HG02642 (cell line): ENCODE measurements around the gene GPR45.
A peak's percentile ranks its signal among the peaks of the same experiment; 100 is the strongest.
"Not testable (repeated sequence)": the region's sequence is repeated elsewhere in the genome, so short reads cannot be mapped to it uniquely, and the experiment has no call there.

Experiments
- ATAC-seq: cut with Tn5 transposase; IDR thresholded peaks from one replicate; pipeline ENCODE4 v1.9.1; 2021; ENCODE audit warnings: mild to moderate bottlenecking; ENCODE audit not compliant: unreplicated experiment, poor library complexity

GPR45 gene

GRCh38 chr2:105241443-105241842 lies at the start of gene GPR45:
Gene GPR45, plus strand, starts transcription at chr2:105241743. Its CDS starts 116 bp downstream, at chr2:105241859.
- no peak for ATAC-seq

DNA sequence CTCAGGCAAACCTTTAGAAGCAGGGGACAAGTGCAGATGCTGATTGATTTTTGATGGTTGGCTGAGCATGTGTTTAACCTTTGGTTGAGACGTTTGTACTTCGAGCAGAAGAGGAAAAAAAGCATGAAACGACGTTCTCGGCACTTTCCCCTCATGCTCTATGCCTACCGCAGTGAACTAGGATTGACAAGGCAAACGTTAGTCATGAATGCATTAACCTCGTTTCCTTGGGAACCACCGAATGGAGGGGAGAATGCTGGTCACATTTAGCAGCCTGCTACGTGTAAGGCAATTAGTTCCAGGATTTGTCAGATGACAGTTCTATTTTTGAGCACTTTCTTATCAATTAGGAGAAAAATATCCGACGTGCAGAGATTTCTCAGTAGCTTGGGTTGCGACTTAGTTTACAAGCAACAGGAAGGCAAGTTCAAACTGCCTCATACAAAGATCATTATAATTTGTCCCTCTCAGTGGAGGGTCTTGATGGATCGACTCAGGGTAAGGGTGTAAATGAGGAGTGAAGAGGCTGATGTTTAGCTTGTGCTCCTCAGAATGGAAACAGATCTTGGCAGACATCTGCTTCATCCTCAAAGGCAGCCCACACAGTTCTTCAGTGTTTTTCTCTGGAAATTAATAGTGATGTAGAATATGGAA lies 47.4 kb upstream of the GPR45 start:
- ATAC-seq: no peak

DNA sequence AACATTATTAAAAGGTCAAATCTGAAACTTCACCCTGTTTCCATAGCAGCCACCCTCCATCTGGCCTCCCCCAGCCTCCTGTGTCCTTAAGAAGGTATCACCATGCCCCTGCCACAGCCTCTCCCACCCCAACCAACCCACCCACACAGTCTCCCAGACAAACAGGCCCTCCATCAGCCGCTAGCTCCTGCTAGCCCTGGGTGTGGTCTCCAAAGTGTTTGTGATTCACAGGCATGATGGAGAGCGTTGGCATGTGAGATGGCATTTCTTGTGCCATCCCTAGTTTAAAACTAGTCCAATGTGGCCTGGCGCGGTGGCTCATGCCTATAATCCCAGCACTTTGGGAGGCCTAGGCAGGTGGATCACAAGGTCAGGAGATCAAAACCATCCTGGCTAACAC lies 44.9 kb upstream of the GPR45 start:
- no peak for ATAC-seq

DNA sequence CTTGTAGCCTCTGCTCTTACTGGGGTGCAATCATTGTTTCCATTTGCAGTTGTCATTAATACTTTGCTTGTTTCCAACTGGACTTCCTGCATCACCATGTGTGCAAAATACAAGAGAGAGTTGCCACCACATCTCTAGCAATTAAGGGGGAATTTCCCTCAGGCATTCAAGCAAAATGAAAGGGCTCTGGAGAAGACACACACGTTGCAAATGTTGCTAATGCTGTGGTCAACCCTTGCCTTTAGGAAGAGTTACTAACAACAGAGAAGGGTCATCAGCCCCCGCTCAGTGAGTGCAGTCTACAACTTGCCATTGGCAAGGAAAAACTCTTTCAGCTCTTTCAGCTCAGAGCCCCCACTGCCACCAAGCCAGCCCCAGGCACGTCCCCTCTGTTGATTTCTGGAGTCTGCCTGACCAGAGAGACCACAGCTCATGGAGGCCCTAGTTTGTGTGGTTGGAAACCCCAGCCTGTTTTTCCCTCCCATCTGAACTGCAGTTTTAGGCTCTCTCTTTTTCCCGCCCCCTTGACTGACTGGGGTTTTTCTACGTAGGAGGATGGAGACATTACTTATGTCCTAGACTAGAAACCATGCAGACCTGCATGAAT lies 25.9 kb upstream of the GPR45 start:
- no peak for ATAC-seq

DNA sequence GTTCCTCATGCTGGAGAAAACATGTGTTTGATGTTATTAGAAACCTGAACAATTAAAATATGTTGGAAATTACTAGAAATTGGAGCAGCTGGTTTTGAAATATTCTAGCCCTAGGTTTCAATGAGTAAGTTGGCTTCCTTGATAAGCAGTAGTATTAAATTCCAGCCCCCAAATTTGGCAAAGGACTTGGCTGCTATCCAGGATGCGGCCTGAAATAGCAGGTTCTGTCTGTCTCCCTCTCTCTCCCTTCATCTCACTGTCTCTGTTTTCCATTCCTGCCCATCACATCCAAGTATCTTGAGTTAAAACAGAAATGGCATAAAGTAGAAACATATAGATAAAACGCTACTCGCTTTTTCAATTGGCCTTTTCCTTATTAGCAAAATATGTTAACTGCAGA lies 20.9 kb upstream of the GPR45 start:
- ATAC-seq: no peak

DNA sequence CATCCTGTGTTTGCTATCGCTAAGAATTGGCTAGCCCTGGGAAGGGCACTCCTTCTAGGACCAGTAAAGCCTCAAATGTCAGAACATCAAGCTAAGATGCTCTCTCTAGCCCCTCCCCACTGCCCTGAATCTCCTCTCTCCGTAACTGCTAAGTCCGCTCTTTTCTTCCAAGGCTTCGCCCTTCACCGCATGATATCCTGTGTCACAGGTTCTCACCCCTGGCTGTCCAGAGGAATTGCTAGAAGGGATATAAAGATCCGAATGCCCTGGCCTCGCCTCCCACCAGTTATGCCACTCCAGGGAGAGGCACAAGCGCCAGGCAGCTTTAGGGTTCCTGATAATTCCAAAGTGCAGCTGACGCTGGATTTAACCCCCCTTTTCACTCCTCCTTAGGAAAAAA lies 17.1 kb upstream of the GPR45 start:
- no peak for ATAC-seq

DNA sequence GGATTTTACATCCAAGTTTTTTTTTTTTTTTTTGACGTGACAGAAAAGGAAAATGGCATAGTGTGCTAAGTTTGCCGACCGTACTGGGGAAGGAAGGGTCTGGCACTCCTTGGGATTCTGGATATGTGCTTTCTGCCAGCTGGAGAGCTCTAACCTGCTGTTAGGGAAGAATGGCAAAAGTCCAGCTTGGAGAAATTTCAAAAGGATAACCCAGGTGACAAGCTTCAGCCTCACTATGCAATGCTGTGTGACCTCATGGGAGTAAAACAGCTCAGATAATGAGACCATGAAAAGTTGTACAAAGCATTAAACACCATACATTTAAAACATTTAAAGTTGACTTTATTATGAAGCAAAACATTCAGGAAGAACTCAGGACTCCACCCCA lies 10.3 kb upstream of the GPR45 start:
- ATAC-seq: no peak

GRCh38 chr2:105235388-105236059 lies 6.0 kb upstream of the GPR45 start:
- ATAC-seq: peak; percentile 62

- ATAC-seq: no peak
Observed at GRCh38 chr2:105236060-105236424, 5.5 kb upstream of the GPR45 start.

- ATAC-seq: no peak
Observed at GRCh38 chr2:105237045-105237765, 4.3 kb upstream of the GPR45 start.

DNA sequence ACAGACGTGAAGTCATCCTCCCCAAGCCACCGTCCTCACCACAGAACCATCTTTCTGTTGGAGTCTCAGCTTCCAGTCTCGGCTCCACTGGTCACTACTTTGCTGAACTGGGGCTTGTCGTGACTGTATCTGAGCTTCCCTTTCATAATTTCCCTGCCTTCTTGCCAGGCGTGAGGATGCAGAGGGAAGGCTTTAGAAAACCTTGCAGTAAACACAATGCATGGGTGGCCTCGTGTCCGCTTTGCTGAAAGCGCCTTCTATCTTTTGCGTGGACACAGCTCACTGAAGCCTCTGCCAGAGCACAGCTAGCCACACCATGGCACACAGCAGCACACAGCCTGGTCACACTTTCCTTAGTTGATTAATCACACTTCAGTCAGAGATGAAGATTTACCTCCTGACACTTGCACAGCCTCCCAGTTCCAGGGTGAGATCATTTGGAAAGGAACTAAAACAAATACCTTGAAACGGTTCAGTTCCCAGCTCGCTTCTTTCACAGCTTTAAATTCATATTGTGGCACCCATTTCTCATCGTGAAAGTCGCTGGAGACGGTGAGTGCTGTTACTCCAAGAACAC lies 2.8 kb upstream of the GPR45 start:
- ATAC-seq: no peak

- no peak for ATAC-seq
Observed at GRCh38 chr2:105239924-105240323, 1.6 kb upstream of the GPR45 start.

DNA sequence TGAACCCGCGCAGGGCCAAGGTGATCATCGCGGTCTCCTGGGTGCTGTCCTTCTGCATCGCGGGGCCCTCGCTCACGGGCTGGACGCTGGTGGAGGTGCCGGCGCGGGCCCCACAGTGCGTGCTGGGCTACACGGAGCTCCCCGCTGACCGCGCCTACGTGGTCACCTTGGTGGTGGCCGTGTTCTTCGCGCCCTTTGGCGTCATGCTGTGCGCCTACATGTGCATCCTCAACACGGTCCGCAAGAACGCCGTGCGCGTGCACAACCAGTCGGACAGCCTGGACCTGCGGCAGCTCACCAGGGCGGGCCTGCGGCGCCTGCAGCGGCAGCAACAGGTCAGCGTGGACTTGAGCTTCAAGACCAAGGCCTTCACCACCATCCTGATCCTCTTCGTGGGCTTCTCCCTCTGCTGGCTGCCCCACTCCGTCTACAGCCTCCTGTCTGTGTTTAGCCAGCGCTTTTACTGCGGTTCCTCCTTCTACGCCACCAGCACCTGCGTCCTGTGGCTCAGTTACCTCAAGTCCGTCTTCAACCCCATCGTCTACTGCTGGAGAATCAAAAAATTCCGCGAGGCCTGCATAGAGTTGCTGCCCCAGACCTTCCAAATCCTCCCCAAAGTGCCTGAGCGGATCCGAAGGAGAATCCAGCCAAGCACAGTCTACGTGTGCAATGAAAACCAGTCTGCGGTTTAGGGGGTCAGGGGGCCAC lies 897 bp downstream of the GPR45 start:
- no peak for ATAC-seq

- ATAC-seq: no peak
Observed at GRCh38 chr2:105243961-105244360, 2.4 kb downstream of the GPR45 start.

GRCh38 chr2:105244451-105244850 lies 2.9 kb downstream of the GPR45 start:
- no peak for ATAC-seq

DNA sequence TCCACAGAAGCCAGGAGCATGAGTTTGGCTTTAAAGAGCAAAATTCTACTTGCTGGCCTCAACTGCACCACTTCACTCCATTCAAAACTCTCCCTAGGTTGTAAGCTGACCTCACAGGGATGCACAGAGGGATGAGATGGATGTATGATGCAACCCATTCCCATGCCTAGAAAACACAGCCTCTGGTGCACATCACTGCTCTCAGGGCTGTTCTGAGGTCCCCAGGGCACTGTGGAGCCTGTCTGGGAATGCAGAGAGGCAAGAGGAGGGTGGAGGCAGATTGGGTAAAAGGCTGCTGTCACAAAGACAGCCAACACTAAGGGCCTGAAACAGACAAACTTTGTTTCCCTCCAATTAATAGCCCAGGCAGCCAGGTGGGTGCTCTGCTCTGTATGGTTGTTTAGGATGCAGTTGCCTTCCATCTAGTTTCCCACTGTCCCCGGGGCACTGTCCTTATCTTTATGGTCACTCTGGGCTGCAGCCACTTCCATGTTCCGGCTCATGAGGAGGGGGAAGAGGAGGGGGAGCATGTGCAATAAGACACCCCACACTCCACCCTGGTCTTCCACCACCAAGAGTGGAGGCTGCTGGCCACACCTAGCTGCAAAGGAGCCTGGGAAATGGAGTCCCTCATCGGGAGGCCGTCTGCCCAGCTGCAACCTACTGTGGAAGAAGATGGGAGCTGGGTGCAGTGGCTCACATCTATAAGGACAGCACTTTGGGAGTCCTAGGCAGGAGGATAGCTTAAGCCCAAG lies 7.0 kb downstream of the GPR45 start:
- ATAC-seq: no peak

- no peak for ATAC-seq
Observed at GRCh38 chr2:105249181-105249580, 7.6 kb downstream of the GPR45 start.

- ATAC-seq: no peak
Observed at GRCh38 chr2:105249891-105250290, 8.3 kb downstream of the GPR45 start.

DNA sequence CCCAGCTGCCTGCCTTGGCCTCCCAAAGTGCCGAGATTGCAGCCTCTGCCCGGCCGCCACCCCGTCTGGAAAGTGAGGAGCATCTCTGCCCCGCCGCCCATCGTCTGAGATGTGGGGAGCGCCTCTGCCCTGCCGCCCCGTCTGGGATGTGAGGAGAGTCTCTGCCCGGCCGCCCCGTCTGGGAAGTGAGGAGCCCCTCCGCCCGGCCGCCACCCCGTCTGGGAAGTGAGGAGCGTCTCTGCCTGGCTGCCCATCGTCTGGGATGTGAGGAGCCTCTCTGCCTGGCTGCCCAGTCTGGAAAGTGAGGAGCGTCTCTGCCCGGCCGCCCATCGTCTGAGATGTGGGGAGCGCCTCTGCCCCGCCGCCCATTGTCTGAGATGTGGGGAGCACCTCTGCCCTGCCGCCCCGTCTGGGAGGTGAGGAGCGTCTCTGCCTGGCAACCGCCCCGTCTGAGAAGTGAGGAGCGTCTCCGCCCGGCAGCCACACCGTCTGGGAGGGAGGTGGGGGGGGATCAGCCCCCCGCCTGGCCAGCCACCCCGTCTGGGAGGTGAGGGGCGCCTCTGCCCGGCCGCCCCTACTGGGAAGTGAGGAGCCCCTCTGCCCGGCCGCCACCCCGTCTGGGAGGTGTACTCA lies 9.6 kb downstream of the GPR45 start:
- ATAC-seq: not testable (repeated sequence)
